Naive thymus-derived CD4-positive, alpha-beta T cell (primary cell): Measurements from ENCODE around the gene OSBPL9. TPM values are rescaled to one million over a fixed set of nuclear protein-coding genes. Genes with fewer than 3 reads are reported as not detected.
"Not testable (repeated sequence)": the region's sequence is repeated elsewhere in the genome, so short reads cannot be mapped to it uniquely, and the experiment has no call there.

Source experiments
- ATAC-seq: fragments of 150-1000 bp; cut with Tn5 transposase; 2 replicates; pipeline ENCODE4 v1.10.0; 2021; ENCODE audit warnings: mild to moderate bottlenecking, moderate library complexity
- CTCF ChIA-PET: fragments of 350-600 bp; sonication (Branson Sonifier 250); formaldehyde crosslinking; loops from one replicate; lab custom pipeline; 2021; ENCODE audit warnings: antibody characterized with exemption; lab: Charles Lee
- POLR2A ChIA-PET: fragments of 350-600 bp; sonication (Branson Sonifier 250); formaldehyde crosslinking; loops from one replicate; lab custom pipeline; 2021; ENCODE audit warnings: antibody characterized with exemption, inconsistent platforms; lab: Charles Lee
- DNase-seq, 9 donors: peaks; one replicate each; pipeline versions ENCODE4 v3.0.0 to v3.0.0-alpha.2; 2020 to 2022; ENCODE audit warnings: mixed read lengths in 1 of 9
- H3K27ac ChIP-seq: one replicate; pipeline ENCODE4 v1.7.0; 2013; ENCODE audit warnings: mild to moderate bottlenecking, low read depth, low read length, moderate library complexity
- H3K27me3 ChIP-seq, 2 donors: one replicate each; pipeline ENCODE4 v1.7.0; 2013; ENCODE audit warnings: low read length in 2 of 2, mild to moderate bottlenecking in 2 of 2, moderate library complexity in 2 of 2; ENCODE audit not compliant: control insufficient read depth in 2 of 2, insufficient read depth in 2 of 2
- H3K36me3 ChIP-seq, 3 experiments: 1 replicate in 2 of 3; 2 replicates in 1 of 3; pipeline ENCODE4 v1.7.0; 2013; ENCODE audit warnings: low read length in 3 of 3, mild to moderate bottlenecking in 3 of 3, moderate library complexity in 1 of 3; ENCODE audit not compliant: insufficient read depth in 3 of 3, control insufficient read depth in 2 of 3
- H3K4me1 ChIP-seq, 2 donors: one replicate each; pipeline ENCODE4 v1.7.0; 2013; ENCODE audit warnings: low read length in 2 of 2, mild to moderate bottlenecking in 2 of 2, moderate library complexity in 1 of 2; ENCODE audit not compliant: control insufficient read depth in 2 of 2, insufficient read depth in 2 of 2
- H3K4me3 ChIP-seq: 2 replicates; pipeline ENCODE4 v1.7.0; 2013; ENCODE audit warnings: mild to moderate bottlenecking, low read length
- H3K9me3 ChIP-seq, 3 experiments: 1 replicate in 2 of 3; 2 replicates in 1 of 3; pipeline ENCODE4 v1.7.0; 2013; ENCODE audit warnings: low read length in 3 of 3; ENCODE audit not compliant: control insufficient read depth in 2 of 3
- H3K27ac Mint-ChIP-seq, 9 donors: one replicate each; pipeline ENCODE4 v1.8.0; 2020 to 2022; ENCODE audit warnings: mixed read lengths in 9 of 9, mild to moderate bottlenecking in 8 of 9, moderate library complexity in 5 of 9, inconsistent platforms in 2 of 9
- H3K27me3 Mint-ChIP-seq, 5 donors: one replicate each; pipeline ENCODE4 v1.8.0; 2021 to 2022; ENCODE audit warnings: mixed read lengths in 5 of 5, mild to moderate bottlenecking in 1 of 5
- H3K36me3 Mint-ChIP-seq, 5 donors: one replicate each; pipeline ENCODE4 v1.8.0; 2020 to 2022; ENCODE audit warnings: mixed read lengths in 5 of 5, mild to moderate bottlenecking in 3 of 5, inconsistent platforms in 1 of 5
- H3K4me1 Mint-ChIP-seq, 7 donors: one replicate each; pipeline ENCODE4 v1.8.0; 2020 to 2022; ENCODE audit warnings: mixed read lengths in 7 of 7, mild to moderate bottlenecking in 3 of 7, inconsistent platforms in 1 of 7
- H3K4me3 Mint-ChIP-seq, 10 donors: one replicate each; pipeline ENCODE4 v1.8.0; 2020 to 2022; ENCODE audit warnings: mild to moderate bottlenecking in 10 of 10, mixed read lengths in 10 of 10, moderate library complexity in 6 of 10, inconsistent platforms in 2 of 10
- H3K9me3 Mint-ChIP-seq, 11 donors: one replicate each; pipeline ENCODE4 v1.8.0; 2020 to 2022; ENCODE audit warnings: mixed read lengths in 11 of 11, mild to moderate bottlenecking in 4 of 11, inconsistent platforms in 1 of 11, moderate library complexity in 1 of 11
- intact Hi-C, 2 donors: fragments of 100-400 bp; cut with micrococcal nuclease; formaldehyde crosslinking; loops; one replicate each; pipeline ENCODE4 v1.15.1; 2023
- polyA plus RNA-seq, 2 donors: library from polyadenylated mRNA; unstranded; fragments of 300-500 nt; fragmentation: Illumina TruSeq; gene quantifications; one replicate each; pipeline ENCODE4 v1.2.3, GENCODE V29; 2021
- total RNA-seq, 6 experiments: library from RNA in 5 of 6; stranded (reverse) in 5 of 6; gene quantifications; 1 replicate in 5 of 6; 2 replicates in 1 of 6; pipeline ENCODE4 v1.2.3 and lab custom pipeline; 2021 to 2026

OSBPL9 gene
- total and polyA plus RNA-seq, 7 experiments from 2014 or later = 44.5 to 63.2 (median 46.6) TPM

DNA sequence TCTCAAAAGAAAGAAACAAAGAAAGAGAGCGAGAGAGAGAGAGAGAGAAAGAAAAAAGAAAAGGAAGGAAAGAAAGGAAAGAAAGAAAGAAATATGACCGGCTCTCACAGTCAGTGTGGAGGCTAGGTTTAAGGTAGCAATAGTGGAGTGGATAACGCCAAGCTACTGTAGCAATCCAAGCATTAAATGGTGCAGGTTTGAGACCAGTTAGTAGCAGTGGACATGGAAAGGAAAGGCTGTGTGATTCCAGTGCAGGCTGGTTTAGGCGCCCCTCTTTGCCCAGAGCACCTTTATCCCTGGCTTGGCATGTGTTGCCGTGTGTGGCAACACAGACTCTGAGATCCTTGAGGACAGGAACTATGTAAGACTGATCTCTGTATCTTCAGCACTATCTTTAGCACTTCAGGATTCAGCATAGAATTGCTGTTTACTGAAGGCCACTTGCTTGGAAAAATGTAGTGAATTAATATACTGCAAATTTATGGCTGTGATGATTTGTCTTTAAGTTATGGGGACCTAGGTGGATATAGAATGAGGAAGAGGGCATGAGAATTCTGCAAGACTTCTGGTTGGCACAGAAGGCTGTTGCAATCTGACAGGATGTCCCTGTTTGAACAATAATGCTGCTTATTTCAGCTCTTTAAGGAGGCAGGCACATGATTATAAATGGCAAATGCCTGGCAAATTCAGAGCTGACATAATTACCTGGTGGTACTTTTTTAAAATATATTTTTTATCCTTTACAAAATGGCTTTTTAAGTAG lies 10.8 kb upstream of the OSBPL9 start:
- Mint-ChIP-seq H3K36me3 (no peaks in the 10 kb centered on the region), H3K9me3 (no peaks in the 10 kb centered on the region), H3K4me1 (peaks cover 0 to 5% (median 0%) of the 10 kb centered on the region in 7 donors), H3K27me3 (peaks cover 0 to 19% (median 11%) of the 10 kb centered on the region in 5 donors), H3K4me3 (no peak overlapping the region), H3K27ac (no peak overlapping the region)
- Histone ChIP-seq H3K27ac (no peak overlapping the region), H3K36me3 (no peaks in the 10 kb centered on the region), H3K27me3 (no peaks in the 10 kb centered on the region), H3K4me3 (no peak overlapping the region), H3K9me3 (no peaks in the 10 kb centered on the region), H3K4me1 (no peaks in the 10 kb centered on the region)
- CTCF ChIA-PET = interaction anchor here (0.6 kb wide), 1 partner anchor 442 kb away, joined by 5 read pairs; no protein-coding TSS in a partner anchor
- POLR2A ChIA-PET = no interaction called here
- intact Hi-C loops = no loop called here
- ATAC-seq (peak; percentile 54), DNase-seq (no peak)

DNA sequence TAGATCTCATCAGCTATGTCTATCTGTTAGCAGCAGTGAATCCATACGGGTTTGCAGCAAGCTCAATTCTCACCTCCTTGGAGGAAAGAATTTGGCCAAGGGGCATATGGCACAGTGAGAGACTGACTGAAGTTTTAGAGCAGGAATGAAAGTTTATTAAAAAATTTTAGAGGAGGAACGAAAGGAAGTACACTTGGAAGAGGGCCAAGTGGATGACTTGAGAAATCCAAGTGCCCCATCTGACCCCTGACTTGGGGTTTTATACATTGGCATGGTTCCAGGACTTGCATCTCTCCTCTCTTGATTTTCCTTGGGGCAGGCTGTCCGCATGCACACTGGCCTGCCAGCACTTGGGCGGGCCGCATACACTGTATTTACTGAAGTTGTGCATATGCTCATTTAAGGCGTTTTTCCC lies 9.2 kb upstream of the OSBPL9 start:
- no peaks in the 10 kb centered on the region for H3K36me3 Mint-ChIP-seq
- no peak overlapping the region for H3K4me3 Mint-ChIP-seq
- Histone ChIP-seq H3K27ac (no peak overlapping the region), H3K36me3 (no peaks in the 10 kb centered on the region), H3K4me3 (no peak overlapping the region), H3K4me1 (no peaks in the 10 kb centered on the region), H3K27me3 (no peaks in the 10 kb centered on the region), H3K9me3 (no peaks in the 10 kb centered on the region)
- peak overlapping the region in 1 of 9 donors; percentile 36 for H3K27ac Mint-ChIP-seq
- no peak for DNase-seq
- H3K4me1 Mint-ChIP-seq = peaks cover 0 to 5% (median 0%) of the 10 kb centered on the region in 7 donors
- ChIA-PET POLR2A (no interaction called here), CTCF (no interaction called here)
- no peak for ATAC-seq
- H3K9me3 Mint-ChIP-seq = no peaks in the 10 kb centered on the region
- intact Hi-C loops = no loop called here
- peaks cover 0 to 25% (median 17%) of the 10 kb centered on the region in 5 donors for H3K27me3 Mint-ChIP-seq

DNA sequence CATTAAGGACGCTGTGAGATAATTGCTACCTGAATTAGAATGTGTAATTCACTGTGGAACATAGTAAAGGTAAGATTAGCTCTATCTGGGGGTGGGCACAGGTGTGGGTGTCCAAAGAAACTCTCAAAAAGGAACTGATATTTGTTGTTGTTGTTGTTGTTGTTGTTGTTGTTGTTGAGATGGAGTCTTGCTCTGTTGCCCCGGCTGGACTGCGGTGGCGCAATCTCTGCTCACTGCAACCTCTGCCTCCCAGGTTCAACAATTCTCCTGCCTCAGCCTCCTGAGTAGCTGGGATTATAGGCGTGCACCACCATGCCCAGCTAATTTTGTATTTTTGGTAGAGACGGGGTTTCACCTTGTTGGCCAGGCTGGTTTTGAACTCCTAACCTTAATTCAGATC lies 6.8 kb upstream of the OSBPL9 start:
- DNase-seq, ATAC-seq, H3K36me3 Mint-ChIP-seq, H3K4me3 Mint-ChIP-seq, H3K4me1 ChIP-seq, H3K4me3 ChIP-seq, H3K36me3 ChIP-seq, H3K4me1 Mint-ChIP-seq, H3K9me3 ChIP-seq, H3K27ac Mint-ChIP-seq, H3K9me3 Mint-ChIP-seq, H3K27ac ChIP-seq, H3K27me3 ChIP-seq, POLR2A ChIA-PET, intact Hi-C loops: not testable (repeated sequence)
- H3K27me3 Mint-ChIP-seq = peaks cover 0 to 27% (median 18%) of the 10 kb centered on the region in 5 donors
- CTCF ChIA-PET = interaction anchor here (1.2 kb wide), 1 partner anchor 17 kb away, joined by 3 read pairs; no protein-coding TSS in a partner anchor

DNA sequence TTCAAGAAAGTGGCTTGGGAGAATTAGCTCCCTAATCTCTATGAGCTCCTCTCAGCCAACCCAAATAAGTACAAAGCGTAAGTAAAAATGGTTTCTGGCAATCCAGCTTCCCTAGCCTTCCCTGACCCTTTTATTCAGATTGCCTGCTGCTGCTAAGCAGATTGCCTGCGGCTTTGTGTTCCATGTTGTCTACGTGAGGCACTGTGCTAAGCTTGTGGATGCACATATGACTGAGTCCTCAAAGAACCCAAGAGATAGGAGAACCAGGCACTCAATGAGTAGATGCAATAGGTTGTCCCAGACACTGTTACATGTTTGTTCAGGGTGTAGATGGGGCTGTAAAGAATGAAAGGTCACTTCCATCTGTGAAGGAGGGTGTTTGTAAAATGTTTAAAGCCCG lies 6.3 kb upstream of the OSBPL9 start:
- CTCF ChIA-PET = interaction anchor here (1.2 kb wide), 1 partner anchor 16 kb away, joined by 3 read pairs; no protein-coding TSS in a partner anchor
- Histone ChIP-seq H3K4me1 (no peaks in the 10 kb centered on the region), H3K27me3 (no peaks in the 10 kb centered on the region), H3K36me3 (no peaks in the 10 kb centered on the region), H3K9me3 (no peaks in the 10 kb centered on the region), H3K27ac (no peak overlapping the region), H3K4me3 (no peak overlapping the region)
- Mint-ChIP-seq H3K27me3 (peaks cover 0 to 27% (median 18%) of the 10 kb centered on the region in 5 donors), H3K9me3 (no peaks in the 10 kb centered on the region), H3K27ac (no peak overlapping the region), H3K4me1 (peaks cover 0 to 5% (median 0%) of the 10 kb centered on the region in 7 donors), H3K36me3 (no peaks in the 10 kb centered on the region), H3K4me3 (no peak overlapping the region)
- intact Hi-C loops = no loop called here
- ATAC-seq (no peak), DNase-seq (no peak)
- POLR2A ChIA-PET = no interaction called here

DNA sequence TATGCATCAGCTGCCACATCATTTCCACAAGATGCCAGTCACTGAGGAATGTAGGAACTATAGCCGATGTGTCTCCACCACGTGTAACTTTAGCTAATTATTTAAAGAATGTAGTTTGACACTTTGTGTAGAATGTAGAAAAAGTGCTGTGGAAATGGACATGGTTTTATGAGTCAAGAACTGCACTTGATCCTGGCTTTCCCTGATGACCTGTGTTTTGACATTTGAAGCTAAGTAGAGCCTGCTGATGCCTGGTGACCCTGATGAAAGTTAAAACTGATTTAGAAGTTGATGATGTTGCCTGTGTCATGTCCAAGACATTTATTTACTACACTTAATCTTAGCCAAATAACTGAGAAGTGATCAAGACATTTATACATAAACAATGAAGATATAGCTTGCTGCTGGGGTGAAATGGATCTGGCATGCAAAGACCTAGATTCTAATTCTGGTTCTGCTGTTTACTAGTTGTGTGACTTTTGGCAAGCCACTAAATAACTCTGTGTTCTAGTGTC lies 4.4 kb upstream of the OSBPL9 start:
- Mint-ChIP-seq H3K27ac (no peak overlapping the region), H3K9me3 (no peaks in the 10 kb centered on the region), H3K4me1 (peaks cover 6 to 19% (median 11%) of the 10 kb centered on the region in 7 donors), H3K4me3 (peak overlapping the region in 1 of 10 donors; percentile 40), H3K36me3 (peaks cover 0 to 3% (median 0%) of the 10 kb centered on the region in 5 donors), H3K27me3 (peaks cover 0 to 25% (median 16%) of the 10 kb centered on the region in 5 donors)
- CTCF ChIA-PET = no interaction called here
- ATAC-seq = no peak
- POLR2A ChIA-PET = no interaction called here
- DNase-seq = no peak
- no peak overlapping the region for H3K27ac ChIP-seq
- H3K27me3 ChIP-seq = no peaks in the 10 kb centered on the region
- peaks cover 0 to 3% (median 0%) of the 10 kb centered on the region in 3 experiments for H3K36me3 ChIP-seq
- no peaks in the 10 kb centered on the region for H3K9me3 ChIP-seq
- no peak overlapping the region for H3K4me3 ChIP-seq
- H3K4me1 ChIP-seq = peaks cover 6% of the 10 kb centered on the region in 2 donors
- intact Hi-C loops = no loop called here

DNA sequence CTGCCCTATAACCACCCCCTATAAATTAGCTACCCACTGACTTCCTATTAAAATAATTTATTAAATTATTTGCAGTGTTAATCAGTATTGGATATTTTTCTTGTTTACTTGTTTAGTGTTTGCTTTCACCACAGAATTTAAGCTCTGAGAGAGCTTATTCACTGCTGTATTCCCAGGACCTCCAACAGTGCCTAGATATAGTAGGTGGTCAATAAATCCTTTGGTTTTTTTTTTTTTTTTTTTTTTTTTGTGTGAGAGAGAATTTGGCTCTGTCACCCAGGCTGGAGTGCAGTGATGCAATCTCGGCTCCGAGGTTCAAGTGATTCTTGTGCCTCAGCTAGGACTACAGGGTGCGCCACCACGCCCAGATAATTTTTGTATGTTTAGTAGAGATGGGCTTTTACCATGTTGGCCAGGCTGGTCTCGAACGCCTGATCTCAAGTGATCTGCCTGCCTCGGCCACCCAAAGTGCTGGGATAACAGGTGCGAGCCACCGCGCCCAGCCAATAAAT lies 1.1 kb upstream of the OSBPL9 start:
- peaks cover 6 to 15% of the 10 kb centered on the region in 2 donors for H3K4me1 ChIP-seq
- H3K27me3 ChIP-seq = no peaks in the 10 kb centered on the region
- ChIA-PET CTCF (no interaction called here), POLR2A (interaction anchor here (0.6 kb wide), 1 partner anchor 50 kb away, joined by 3 read pairs; no protein-coding TSS in a partner anchor)
- Mint-ChIP-seq H3K27ac (peak overlapping the region in 2 of 9 donors; percentile 70 to 97), H3K27me3 (peaks cover 0 to 10% (median 5%) of the 10 kb centered on the region in 5 donors), H3K36me3 (peaks cover 0 to 11% (median 0%) of the 10 kb centered on the region in 5 donors), H3K4me1 (peaks cover 16 to 50% (median 42%) of the 10 kb centered on the region in 7 donors), H3K4me3 (peak overlapping the region in 7 of 10 donors; percentile 58 to 100 (median 99)), H3K9me3 (no peaks in the 10 kb centered on the region)
- H3K4me3 ChIP-seq = peak overlapping the region; percentile 31
- intact Hi-C loops = loop anchor here (2.0 to 5.0 kb wide), 7 partner anchors 47 to 786 kb away; partner anchors contain the start of genes RNF11 (in 2 of the 2), CC2D1B (in 1 of the 2), KTI12 (in 1 of the 2) and NRDC (in 1 of the 2)
- peaks cover 0 to 3% (median 0%) of the 10 kb centered on the region in 3 experiments for H3K36me3 ChIP-seq
- no peak for DNase-seq
- no peak overlapping the region for H3K27ac ChIP-seq
- ATAC-seq = no peak
- no peaks in the 10 kb centered on the region for H3K9me3 ChIP-seq
